Naive B cell (primary cell): ENCODE data around the gene TBC1D4. TPM values are rescaled to one million over a fixed set of nuclear protein-coding genes. Genes with fewer than 3 reads are reported as not detected.

ENCODE experiments used
- ATAC-seq, 2 donors: fragments of 150-1000 bp; cut with Tn5 transposase; 2 replicates each; pipeline ENCODE4 v1.10.0; 2021; ENCODE audit warnings: low read depth in 2 of 2, mild to moderate bottlenecking in 2 of 2, moderate library complexity in 2 of 2
- DNase-seq: peaks from one replicate; pipeline ENCODE4 v3.0.0; 2022
- H3K27ac Mint-ChIP-seq, 6 donors: one replicate each; pipeline ENCODE4 v1.8.0; 2020 to 2022; ENCODE audit warnings: mild to moderate bottlenecking in 6 of 6, mixed read lengths in 6 of 6, moderate library complexity in 5 of 6, inconsistent platforms in 2 of 6
- H3K27me3 Mint-ChIP-seq, 3 donors: one replicate each; pipeline ENCODE4 v1.8.0; 2021 to 2022; ENCODE audit warnings: mixed read lengths in 3 of 3, mild to moderate bottlenecking in 1 of 3
- H3K36me3 Mint-ChIP-seq, 2 donors: one replicate each; pipeline ENCODE4 v1.8.0; 2020 to 2022; ENCODE audit warnings: mixed read lengths in 2 of 2, inconsistent platforms in 1 of 2, mild to moderate bottlenecking in 1 of 2
- H3K4me1 Mint-ChIP-seq, 3 donors: one replicate each; pipeline ENCODE4 v1.8.0; 2020 to 2022; ENCODE audit warnings: mixed read lengths in 3 of 3, inconsistent platforms in 1 of 3, mild to moderate bottlenecking in 1 of 3, moderate library complexity in 1 of 3
- H3K4me3 Mint-ChIP-seq, 8 donors: one replicate each; pipeline ENCODE4 v1.8.0; 2020 to 2022; ENCODE audit warnings: mild to moderate bottlenecking in 8 of 8, mixed read lengths in 8 of 8, moderate library complexity in 8 of 8, inconsistent platforms in 2 of 8
- H3K9me3 Mint-ChIP-seq, 7 donors: one replicate each; pipeline ENCODE4 v1.8.0; 2020 to 2022; ENCODE audit warnings: mixed read lengths in 7 of 7, mild to moderate bottlenecking in 5 of 7, inconsistent platforms in 2 of 7, moderate library complexity in 1 of 7
- polyA plus RNA-seq, 6 donors: library from polyadenylated mRNA; unstranded; fragments of 300-500 nt; fragmentation: Illumina TruSeq; gene quantifications; one replicate each; pipeline ENCODE4 v1.2.3, GENCODE V29; 2021; ENCODE audit warnings: low read depth in 6 of 6

TBC1D4 gene
- polyA plus RNA-seq, 6 donors from 2014 or later = 0.10 to 1.4 (median 0.30) TPM

DNA sequence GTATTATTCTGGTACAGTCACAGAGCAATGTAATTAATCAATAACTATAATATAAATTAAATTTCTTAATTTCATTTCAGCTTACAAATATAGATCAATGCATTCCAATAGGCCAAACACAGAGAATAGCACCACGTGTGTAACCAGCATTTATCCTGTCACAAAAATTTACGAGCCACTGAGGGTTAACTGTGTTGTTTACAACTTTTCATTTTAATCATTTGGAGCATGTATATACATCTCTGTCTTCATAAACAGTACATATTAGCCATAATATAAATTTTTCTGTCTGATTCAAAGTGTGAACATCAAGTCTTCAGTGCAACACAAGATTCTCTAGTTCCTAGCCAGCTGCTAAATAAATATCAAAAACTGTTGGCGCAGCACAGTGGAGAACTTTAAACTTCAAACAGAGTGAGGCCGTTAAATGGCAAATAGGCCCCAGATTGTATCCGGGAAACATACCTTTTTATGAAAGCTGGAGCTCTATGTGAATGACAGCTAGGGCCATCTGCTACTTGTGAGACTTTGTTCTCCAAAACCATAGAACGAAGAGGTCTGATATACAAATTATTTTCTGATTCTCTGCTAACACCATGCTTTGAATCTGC, 105.1 kb downstream of the TBC1D4 start:
- Mint-ChIP-seq H3K9me3 (no peaks in the 10 kb centered on the region), H3K27me3 (no peaks in the 10 kb centered on the region)
- ATAC-seq = no peak

DNA sequence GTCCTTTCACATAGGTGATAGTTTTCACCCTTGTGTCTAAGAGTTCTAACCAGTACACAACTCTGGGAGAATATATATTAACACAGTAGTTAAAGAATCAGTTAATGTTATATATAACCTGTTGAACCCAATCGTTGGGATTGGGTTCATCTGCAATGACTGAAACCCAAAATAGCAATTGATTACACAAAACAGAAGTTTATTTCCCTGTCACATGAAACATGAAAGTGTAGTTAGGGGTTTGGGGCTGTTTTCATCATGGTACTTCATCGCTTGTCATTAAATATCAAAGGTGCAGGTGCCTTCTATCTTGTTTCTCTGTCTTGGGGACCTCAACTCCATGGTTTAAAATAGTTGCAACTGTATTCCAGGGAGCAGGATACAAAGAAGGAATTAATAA, 106.6 kb downstream of the TBC1D4 start:
- DNase-seq (no peak), ATAC-seq (no peak)
- no peaks in the 10 kb centered on the region for H3K9me3 Mint-ChIP-seq
- no peak overlapping the region for H3K4me3 Mint-ChIP-seq
- H3K4me1 Mint-ChIP-seq = no peaks in the 10 kb centered on the region
- H3K27me3 Mint-ChIP-seq = no peaks in the 10 kb centered on the region
- no peaks in the 10 kb centered on the region for H3K36me3 Mint-ChIP-seq
- no peak overlapping the region for H3K27ac Mint-ChIP-seq

More for the DNA sequence above, 105.1 kb downstream of the TBC1D4 start:
- H3K36me3 Mint-ChIP-seq = no peaks in the 10 kb centered on the region
- DNase-seq = no peak
- no peaks in the 10 kb centered on the region for H3K4me1 Mint-ChIP-seq
- no peak overlapping the region for H3K27ac Mint-ChIP-seq
- no peak overlapping the region for H3K4me3 Mint-ChIP-seq

DNA sequence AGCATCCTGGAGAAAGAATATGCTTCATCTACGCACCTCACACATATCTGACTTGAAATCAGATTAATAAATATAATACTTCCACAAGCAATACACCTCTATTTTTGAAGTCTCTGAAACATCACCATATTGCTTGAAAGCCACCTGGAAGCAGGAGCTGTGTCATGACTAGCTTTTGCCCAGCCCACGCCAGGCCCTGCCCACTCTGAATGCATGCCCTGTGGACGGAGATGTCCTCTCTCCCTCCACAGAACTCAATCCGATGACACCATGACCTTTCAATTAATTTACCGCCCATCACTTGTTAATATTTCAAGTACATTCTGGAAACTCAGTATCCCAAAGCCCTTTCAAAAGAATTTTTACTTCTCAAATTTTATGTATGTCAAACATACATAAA, 108.0 kb downstream of the TBC1D4 start:
- no peaks in the 10 kb centered on the region for H3K9me3 Mint-ChIP-seq
- H3K36me3 Mint-ChIP-seq = no peaks in the 10 kb centered on the region
- no peak for ATAC-seq
- no peak overlapping the region for H3K4me3 Mint-ChIP-seq
- no peaks in the 10 kb centered on the region for H3K4me1 Mint-ChIP-seq
- H3K27me3 Mint-ChIP-seq = no peaks in the 10 kb centered on the region
- peak overlapping the region in 1 of 6 donors; percentile 58 for H3K27ac Mint-ChIP-seq
- DNase-seq = no peak

DNA sequence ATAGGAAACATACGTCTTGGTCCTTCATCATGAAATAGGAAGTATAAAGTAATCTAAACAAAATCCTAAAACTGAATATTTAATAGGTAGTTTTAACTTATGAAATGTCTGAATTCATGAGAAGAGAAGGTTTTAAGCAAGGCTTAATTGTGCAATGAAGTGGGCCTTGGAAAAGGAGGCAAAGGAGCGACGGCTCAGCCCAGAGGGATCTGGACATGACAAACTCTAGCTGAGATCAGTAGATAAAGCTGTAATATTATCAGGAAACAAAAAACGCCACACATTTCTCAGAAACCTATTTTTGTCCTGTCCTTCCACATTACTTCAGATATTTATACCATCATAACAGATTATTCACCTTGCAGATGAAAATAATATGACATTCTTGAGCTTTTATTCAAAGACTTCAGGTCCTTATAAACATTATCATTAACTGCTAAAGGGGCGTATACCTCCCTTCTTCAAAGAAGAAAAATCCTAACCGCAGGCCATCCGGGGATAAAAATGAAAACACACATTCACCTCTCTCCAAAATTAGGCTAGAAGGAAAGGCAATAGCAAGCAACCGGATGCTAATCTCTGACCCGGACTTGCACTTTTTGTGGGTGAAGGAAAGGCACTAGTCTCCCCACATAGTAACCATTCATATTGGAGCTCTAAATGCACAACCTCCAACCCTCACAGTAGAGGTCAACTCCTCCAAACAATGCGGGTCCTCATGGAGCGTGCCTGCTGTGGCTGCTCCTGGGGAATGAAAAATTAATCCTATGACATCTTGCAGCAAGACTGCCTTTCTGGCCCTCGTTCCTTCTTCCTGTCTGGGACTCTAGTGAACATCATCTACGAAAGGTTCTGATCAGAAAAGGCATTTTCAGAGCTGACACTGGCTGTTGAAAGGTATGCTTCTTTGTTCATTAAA, 108.8 kb downstream of the TBC1D4 start:
- Mint-ChIP-seq H3K27me3 (no peaks in the 10 kb centered on the region), H3K9me3 (no peaks in the 10 kb centered on the region), H3K4me3 (no peak overlapping the region), H3K36me3 (no peaks in the 10 kb centered on the region), H3K27ac (peak overlapping the region in 1 of 6 donors; percentile 58), H3K4me1 (no peaks in the 10 kb centered on the region)
- DNase-seq = no peak
- ATAC-seq = no peak

DNA sequence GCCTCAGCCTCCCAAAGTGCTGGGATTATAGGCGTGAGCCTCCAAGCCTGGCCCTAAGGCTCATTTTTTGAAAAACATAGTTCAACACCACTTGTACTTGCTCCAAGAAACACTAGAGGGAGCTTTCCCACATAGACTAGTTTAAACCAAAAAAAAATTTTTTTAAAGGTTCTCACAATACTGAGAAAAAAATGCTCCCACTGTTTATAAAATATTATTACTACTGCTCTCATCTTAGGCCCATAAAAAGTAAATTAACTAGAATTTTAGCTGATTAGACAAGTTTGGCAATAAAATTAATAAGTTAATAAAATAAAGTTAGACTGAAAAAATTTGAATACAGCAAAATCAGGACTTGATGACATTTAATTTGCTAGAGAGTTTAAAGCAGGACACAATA, 109.5 kb downstream of the TBC1D4 start:
- Mint-ChIP-seq H3K9me3 (no peaks in the 10 kb centered on the region), H3K36me3 (no peaks in the 10 kb centered on the region), H3K27ac (no peak overlapping the region), H3K27me3 (no peaks in the 10 kb centered on the region), H3K4me3 (no peak overlapping the region), H3K4me1 (no peaks in the 10 kb centered on the region)
- ATAC-seq (peak; percentile 41 to 57), DNase-seq (peak; percentile 25)

DNA sequence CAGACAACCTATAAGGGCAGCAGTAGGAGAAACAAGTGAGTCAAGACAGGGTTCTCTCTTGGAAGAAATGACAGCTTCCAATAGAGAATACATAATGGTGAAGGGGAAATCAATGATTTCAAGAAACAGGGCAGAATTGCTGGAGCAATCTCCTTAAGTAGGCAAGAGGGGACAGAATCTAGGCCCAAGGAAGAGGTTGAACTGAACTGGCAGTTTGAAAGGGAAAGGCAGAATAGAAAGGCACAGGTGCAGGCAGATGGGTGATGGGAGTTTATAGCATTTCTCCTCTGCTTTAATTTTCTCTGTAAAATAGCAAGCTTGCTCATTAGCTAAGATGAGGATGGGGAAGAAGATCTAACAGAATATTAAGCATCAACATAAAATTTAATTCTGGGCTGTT, 110.8 kb downstream of the TBC1D4 start:
- no peaks in the 10 kb centered on the region for H3K36me3 Mint-ChIP-seq
- no peak overlapping the region for H3K27ac Mint-ChIP-seq
- no peak for DNase-seq
- no peaks in the 10 kb centered on the region for H3K4me1 Mint-ChIP-seq
- H3K9me3 Mint-ChIP-seq = no peaks in the 10 kb centered on the region
- no peaks in the 10 kb centered on the region for H3K27me3 Mint-ChIP-seq
- no peak overlapping the region for H3K4me3 Mint-ChIP-seq
- ATAC-seq = no peak

DNA sequence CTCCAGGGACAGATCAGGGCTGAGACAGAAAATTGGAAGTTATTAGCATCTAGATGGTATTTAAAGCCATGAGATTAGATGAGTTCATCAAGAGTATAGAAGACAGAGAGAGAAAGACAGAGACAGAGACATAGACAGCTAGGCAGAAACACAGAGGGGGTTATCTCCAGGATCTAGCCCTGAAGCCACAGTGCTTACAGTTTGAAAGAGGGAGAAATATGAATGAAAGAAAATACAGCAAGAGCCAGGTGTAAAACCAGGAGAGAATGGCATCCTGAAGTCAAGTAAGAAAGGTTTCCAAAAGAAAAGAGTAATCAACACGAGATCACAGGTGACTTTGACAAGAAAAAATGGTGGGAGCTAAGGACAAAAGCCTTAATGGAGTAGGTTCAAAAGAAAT, 111.2 kb downstream of the TBC1D4 start:
- Mint-ChIP-seq H3K9me3 (no peaks in the 10 kb centered on the region), H3K36me3 (no peaks in the 10 kb centered on the region), H3K27ac (no peak overlapping the region), H3K27me3 (no peaks in the 10 kb centered on the region), H3K4me3 (no peak overlapping the region), H3K4me1 (peaks cover 0 to 4% (median 0%) of the 10 kb centered on the region in 3 donors)
- no peak for DNase-seq
- no peak for ATAC-seq

DNA sequence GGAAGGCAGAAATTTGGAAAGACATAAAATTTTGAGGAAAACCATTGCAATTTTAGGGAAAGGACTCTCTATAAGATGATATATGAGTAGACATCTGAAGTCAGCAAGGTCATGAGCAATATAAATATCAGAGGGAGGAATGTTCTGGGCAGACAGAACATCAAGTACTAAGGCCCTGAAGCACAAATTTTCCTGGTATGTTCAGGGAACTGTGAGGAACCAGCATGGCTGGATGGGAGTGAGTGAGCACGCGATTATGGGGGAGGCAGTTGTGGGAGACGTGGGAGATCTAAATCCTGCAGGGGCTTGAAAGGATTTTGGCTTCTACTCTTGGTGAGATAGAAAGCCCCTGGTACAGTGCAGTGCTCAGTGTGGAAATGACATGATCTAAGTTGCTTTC, 112.0 kb downstream of the TBC1D4 start:
- ATAC-seq (no peak), DNase-seq (no peak)
- Mint-ChIP-seq H3K4me3 (no peak overlapping the region), H3K27ac (no peak overlapping the region), H3K4me1 (peaks cover 0 to 4% (median 0%) of the 10 kb centered on the region in 3 donors), H3K27me3 (no peaks in the 10 kb centered on the region), H3K9me3 (no peaks in the 10 kb centered on the region), H3K36me3 (no peaks in the 10 kb centered on the region)

DNA sequence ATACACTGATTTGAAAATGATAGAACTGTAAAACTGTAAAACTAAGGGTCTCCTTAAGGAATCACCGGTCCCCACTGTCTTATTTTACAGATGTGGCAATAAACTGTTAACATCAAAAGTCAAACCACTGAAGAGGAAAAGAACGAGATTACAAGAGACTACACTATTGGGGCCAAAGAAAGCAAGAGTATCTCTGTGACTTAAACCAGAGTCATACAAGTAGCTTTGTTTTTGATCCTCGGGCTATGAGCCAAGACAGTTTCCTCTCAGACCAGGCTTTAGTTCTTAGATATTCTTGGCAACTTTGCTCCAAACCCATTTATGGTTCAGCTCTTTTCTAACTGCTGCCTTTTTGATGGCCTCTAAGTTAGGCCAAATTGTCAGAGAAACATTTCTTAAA, 113.8 kb downstream of the TBC1D4 start:
- H3K4me1 Mint-ChIP-seq = peaks cover 0 to 4% (median 0%) of the 10 kb centered on the region in 3 donors
- H3K27ac Mint-ChIP-seq = no peak overlapping the region
- H3K4me3 Mint-ChIP-seq = no peak overlapping the region
- H3K27me3 Mint-ChIP-seq = no peaks in the 10 kb centered on the region
- no peaks in the 10 kb centered on the region for H3K9me3 Mint-ChIP-seq
- no peaks in the 10 kb centered on the region for H3K36me3 Mint-ChIP-seq
- no peak for ATAC-seq
- no peak for DNase-seq

DNA sequence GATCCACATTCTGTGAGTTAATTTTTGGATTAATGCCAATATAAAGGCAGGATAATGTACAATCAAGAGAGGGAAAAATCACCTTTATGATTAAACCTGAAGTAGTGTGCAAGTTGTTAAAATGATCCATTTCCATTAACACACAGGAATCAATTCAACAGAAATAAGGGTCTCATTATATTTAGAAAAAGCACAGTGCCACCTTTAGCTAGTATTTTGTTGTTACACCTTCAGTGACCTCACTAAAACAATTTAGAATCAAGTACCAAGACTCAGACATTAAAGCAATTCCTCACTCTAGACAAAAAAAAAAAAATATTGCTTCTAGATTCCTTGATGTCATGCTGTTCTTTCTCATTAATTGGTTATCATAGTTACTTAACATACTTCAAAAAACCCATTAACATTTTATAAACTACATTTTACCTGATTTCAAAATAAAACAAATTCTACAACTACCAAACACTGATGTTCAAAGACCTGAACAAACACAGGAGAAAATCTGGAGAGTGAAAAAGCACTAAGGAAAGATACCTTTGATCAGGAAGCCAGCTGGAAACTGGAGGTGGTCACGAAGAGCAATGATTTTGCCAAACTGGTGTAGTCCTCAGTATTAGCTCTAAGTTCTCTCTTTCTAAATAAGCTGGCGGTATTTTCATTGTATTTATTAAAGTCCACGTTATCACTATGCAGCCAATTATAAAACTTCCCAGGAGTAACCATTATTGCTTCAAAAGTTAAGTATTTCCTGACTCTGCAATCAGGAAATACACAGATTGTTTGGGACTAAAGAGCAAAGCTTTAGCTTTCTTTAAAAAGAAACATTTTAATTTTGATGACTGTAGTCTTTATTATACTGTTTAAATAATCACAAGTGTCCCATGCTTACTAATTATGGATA, 115.3 kb downstream of the TBC1D4 start:
- Mint-ChIP-seq H3K27ac (no peak overlapping the region), H3K9me3 (no peaks in the 10 kb centered on the region), H3K27me3 (no peaks in the 10 kb centered on the region), H3K36me3 (no peaks in the 10 kb centered on the region), H3K4me3 (no peak overlapping the region), H3K4me1 (peaks cover 0 to 4% (median 0%) of the 10 kb centered on the region in 3 donors)
- no peak for ATAC-seq
- DNase-seq = no peak

DNA sequence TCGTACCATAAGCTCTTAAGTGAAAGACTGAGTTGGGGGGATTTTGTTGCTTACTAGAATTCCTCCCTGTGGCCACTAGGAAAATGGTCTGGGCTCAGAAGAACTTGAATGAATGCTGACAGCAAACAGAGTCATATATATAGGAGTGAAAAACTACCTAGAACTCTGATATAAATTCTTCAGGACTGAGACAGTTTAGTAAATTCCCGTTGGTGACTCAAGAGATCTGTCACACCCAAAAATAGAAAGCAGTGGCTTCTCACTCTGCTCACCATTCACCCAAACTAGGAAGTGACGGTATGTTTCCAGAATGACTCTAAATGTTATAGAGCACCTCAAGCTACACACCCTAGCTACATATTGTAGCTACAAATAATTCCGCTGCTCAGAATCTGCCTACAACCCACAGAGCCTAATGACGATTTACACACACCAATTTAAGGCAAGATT, 116.2 kb downstream of the TBC1D4 start:
- Mint-ChIP-seq H3K27ac (no peak overlapping the region), H3K4me1 (peaks cover 0 to 4% (median 0%) of the 10 kb centered on the region in 3 donors), H3K9me3 (no peaks in the 10 kb centered on the region), H3K27me3 (no peaks in the 10 kb centered on the region), H3K36me3 (no peaks in the 10 kb centered on the region), H3K4me3 (no peak overlapping the region)
- ATAC-seq = no peak
- no peak for DNase-seq

DNA sequence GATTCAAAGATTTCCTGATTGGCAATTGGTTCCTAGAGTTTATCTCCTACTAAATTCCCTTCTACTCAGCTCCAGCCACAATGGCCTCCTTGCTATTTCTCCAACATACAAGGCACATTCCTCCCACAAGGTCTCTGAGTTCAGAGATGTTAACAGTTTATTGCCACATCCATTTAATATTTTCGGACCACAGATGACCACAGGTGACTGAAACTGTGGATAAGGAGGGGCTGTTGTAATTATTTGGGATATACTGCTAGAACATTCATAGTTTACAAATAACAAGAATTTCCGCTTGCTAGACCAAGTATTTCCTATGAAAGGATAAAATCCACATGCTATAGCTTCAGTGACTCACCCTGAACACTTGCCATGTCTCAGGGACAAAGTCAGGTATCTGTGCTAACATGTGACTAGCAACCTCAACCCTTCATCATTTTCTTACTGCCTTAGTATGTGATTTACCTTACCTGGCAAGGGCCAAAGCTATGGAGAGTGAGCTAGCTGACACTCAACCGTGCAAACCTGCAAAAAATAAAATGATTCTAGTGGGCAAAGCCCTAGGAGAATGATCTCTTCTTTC, 117.7 kb downstream of the TBC1D4 start:
- peaks cover 0 to 4% (median 0%) of the 10 kb centered on the region in 3 donors for H3K4me1 Mint-ChIP-seq

DNA sequence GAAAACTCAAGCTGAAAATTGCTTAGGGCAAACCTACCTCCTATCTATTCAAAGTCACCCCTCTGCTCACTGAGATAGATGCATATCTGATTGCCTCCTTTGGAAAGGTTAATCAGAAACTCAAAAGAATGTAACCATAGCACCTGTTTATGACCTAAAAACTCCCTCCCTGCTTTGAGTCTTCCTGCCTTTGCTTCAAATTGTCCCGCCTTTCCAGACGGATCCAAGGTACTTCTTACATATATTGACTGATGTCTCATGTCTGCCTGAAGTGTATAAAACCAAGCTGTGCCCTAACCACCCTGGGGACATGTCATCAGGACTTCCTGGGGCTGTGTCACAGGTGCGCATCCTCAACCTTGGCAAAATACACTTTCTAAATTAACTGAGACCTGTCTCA, 118.6 kb downstream of the TBC1D4 start:
- H3K9me3 Mint-ChIP-seq = no peaks in the 10 kb centered on the region
- ATAC-seq (no peak), DNase-seq (no peak)
- H3K27ac Mint-ChIP-seq = no peak overlapping the region
- H3K4me3 Mint-ChIP-seq = no peak overlapping the region
- H3K36me3 Mint-ChIP-seq = no peaks in the 10 kb centered on the region
- peaks cover 0 to 4% (median 0%) of the 10 kb centered on the region in 3 donors for H3K4me1 Mint-ChIP-seq
- no peaks in the 10 kb centered on the region for H3K27me3 Mint-ChIP-seq

More for the DNA sequence above, 117.7 kb downstream of the TBC1D4 start:
- Mint-ChIP-seq H3K9me3 (no peaks in the 10 kb centered on the region), H3K27me3 (no peaks in the 10 kb centered on the region), H3K4me3 (no peak overlapping the region), H3K36me3 (no peaks in the 10 kb centered on the region), H3K27ac (no peak overlapping the region)
- DNase-seq (no peak), ATAC-seq (no peak)
